Heart left ventricle (tissue), 13 donors: ENCODE data around the gene NOTCH2.
"Not testable (repeated sequence)": the region's sequence is repeated elsewhere in the genome, so short reads cannot be mapped to it uniquely, and the experiment has no call there.

ENCODE experiments used
- POLR2A ChIP-seq, 2 donors: fragments of 450-650 bp; IDR thresholded peaks; one replicate each; pipeline ENCODE4 v1.6.1; 2017; ENCODE audit warnings: antibody characterized with exemption in 2 of 2, mild to moderate bottlenecking in 2 of 2, moderate library complexity in 2 of 2
- TF ChIP-seq, protein P1 (sequence below), 12 donors: fragments of 200-600 bp; sonication (generic) in 4 of 12; IDR thresholded peaks; one replicate each; pipeline versions ENCODE4 v1.5.0 to v1.8.0; 2018 to 2022; ENCODE audit warnings: antibody characterized with exemption in 12 of 12, mild to moderate bottlenecking in 5 of 12
- donor health status: ischemic (EF 13 %, LVEDD 7.1; RV severe dilation, severe dysfunction).
- donor health status: DM: no; HTN: yes; CAD: no.
- donor health status: DM: no; HTN: no; CAD: no.
- donor health status: ischemic (EF 25% LVEDD 6.9; RV normal size, moderate dysfunction).
- donor health status: ischemic (EF 25% LVEDD 5.7; RV mildly dilated, moderate dysfunction).
- donor health status: ischemic (EF 35%, LVEDD 5.7; RV mildly dilated, moderate dysfunction).
- donor health status: nonischemic (EF 11% LVEDD 7.7; RV severe dilation, severe dysfunction).
- donor health status: DM: yes; HTN: yes; CAD: no.
- donor health status: PGD.
- donor health status: ischemic (EF 29% LVEDD 5.4; RV normal size, mild dysfunction).
- donor health status: nonischemic (EF 23%, LVEDD 6.1; RV moderate dilation, normal function).

DNA sequence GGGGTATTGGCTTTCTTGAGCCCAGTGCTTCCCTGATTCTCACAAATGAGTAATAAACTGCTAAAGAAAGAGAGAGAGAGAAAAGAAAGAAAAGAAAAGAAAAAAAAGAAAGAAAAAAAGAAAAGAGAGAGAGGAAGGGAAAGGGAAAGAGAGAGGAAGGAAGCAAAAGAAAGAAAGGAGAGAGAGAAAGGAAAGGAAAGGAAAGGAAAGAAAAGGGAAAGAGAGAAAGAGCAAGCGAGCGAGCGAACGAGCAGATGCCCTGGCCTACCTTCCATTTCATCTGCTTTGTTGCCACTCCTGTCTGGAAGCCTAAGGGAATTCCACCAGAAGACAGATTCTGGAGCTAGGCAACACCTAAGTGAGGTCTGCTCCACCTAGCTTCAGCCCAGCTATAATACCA is 27.7 kb downstream of the NOTCH2 start:
- TF ChIP-seq, protein P1, sequence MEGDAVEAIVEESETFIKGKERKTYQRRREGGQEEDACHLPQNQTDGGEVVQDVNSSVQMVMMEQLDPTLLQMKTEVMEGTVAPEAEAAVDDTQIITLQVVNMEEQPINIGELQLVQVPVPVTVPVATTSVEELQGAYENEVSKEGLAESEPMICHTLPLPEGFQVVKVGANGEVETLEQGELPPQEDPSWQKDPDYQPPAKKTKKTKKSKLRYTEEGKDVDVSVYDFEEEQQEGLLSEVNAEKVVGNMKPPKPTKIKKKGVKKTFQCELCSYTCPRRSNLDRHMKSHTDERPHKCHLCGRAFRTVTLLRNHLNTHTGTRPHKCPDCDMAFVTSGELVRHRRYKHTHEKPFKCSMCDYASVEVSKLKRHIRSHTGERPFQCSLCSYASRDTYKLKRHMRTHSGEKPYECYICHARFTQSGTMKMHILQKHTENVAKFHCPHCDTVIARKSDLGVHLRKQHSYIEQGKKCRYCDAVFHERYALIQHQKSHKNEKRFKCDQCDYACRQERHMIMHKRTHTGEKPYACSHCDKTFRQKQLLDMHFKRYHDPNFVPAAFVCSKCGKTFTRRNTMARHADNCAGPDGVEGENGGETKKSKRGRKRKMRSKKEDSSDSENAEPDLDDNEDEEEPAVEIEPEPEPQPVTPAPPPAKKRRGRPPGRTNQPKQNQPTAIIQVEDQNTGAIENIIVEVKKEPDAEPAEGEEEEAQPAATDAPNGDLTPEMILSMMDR (IDR thresholded peaks at IDR 0.05): not testable (repeated sequence)
- TF ChIP-seq POLR2A (IDR thresholded peaks at IDR 0.05): not testable (repeated sequence)
